ENCODE measurements around the gene COTL1.
A peak's percentile ranks its signal among the peaks of the same experiment; 100 is the strongest.

The COTL1 gene

GRCh38 chr16:84557059-84557458, 60.8 kb downstream of the COTL1 start:
- DNase-seq, result no peak
- ATAC-seq, result no peak
- H3K4me3 Mint-ChIP-seq, result no peak overlapping the region
- peaks cover 3% of the 10 kb centered on the region for H3K36me3 Mint-ChIP-seq (ENCODE audit: low read depth)
- H3K27me3 Mint-ChIP-seq, result no peaks in the 10 kb centered on the region
- H3K27ac Mint-ChIP-seq, result no peak overlapping the region
- H3K4me1 Mint-ChIP-seq, result peaks cover 42% of the 10 kb centered on the region
- no peaks in the 10 kb centered on the region for H3K9me3 Mint-ChIP-seq

GRCh38 chr16:84555418-84556196, 62.3 kb downstream of the COTL1 start:
- H3K27ac Mint-ChIP-seq, result peak overlapping the region; percentile 8
- H3K27me3 Mint-ChIP-seq, result no peaks in the 10 kb centered on the region
- peaks cover 7% of the 10 kb centered on the region for H3K36me3 Mint-ChIP-seq (ENCODE audit: low read depth)
- no peaks in the 10 kb centered on the region for H3K9me3 Mint-ChIP-seq
- DNase-seq (no peak), ATAC-seq (no peak)
- peaks cover 52% of the 10 kb centered on the region for H3K4me1 Mint-ChIP-seq
- no peak overlapping the region for H3K4me3 Mint-ChIP-seq

GRCh38 chr16:84554627-84555328, 63.1 kb downstream of the COTL1 start:
- Mint-ChIP-seq H3K4me3 (peak overlapping the region; percentile 83), H3K27ac (peak overlapping the region; percentile 86)
- no peak for ATAC-seq

GRCh38 chr16:84553873-84554399, 63.9 kb downstream of the COTL1 start:
- Mint-ChIP-seq H3K36me3 (ENCODE audit: low read depth) (peaks cover 7% of the 10 kb centered on the region), H3K27me3 (no peaks in the 10 kb centered on the region), H3K4me1 (peaks cover 61% of the 10 kb centered on the region), H3K27ac (peak overlapping the region; percentile 86), H3K9me3 (no peaks in the 10 kb centered on the region), H3K4me3 (peak overlapping the region; percentile 83)
- ATAC-seq (peak; percentile 31), DNase-seq (peak; percentile 37)

More at GRCh38 chr16:84554627-84555328, 63.1 kb downstream of the COTL1 start:
- Mint-ChIP-seq H3K9me3 (no peaks in the 10 kb centered on the region), H3K4me1 (peaks cover 55% of the 10 kb centered on the region), H3K36me3 (ENCODE audit: low read depth) (peaks cover 5% of the 10 kb centered on the region), H3K27me3 (no peaks in the 10 kb centered on the region)
- DNase-seq, result no peak

GRCh38 chr16:84552135-84552534, 65.7 kb downstream of the COTL1 start:
- H3K27ac Mint-ChIP-seq, result peak overlapping the region; percentile 86
- peaks cover 11% of the 10 kb centered on the region for H3K36me3 Mint-ChIP-seq (ENCODE audit: low read depth)
- no peak for DNase-seq
- H3K9me3 Mint-ChIP-seq, result no peaks in the 10 kb centered on the region
- peaks cover 72% of the 10 kb centered on the region for H3K4me1 Mint-ChIP-seq
- no peak for ATAC-seq
- H3K4me3 Mint-ChIP-seq, result peak overlapping the region; percentile 83
- no peaks in the 10 kb centered on the region for H3K27me3 Mint-ChIP-seq

GRCh38 chr16:84550096-84550495, 67.8 kb downstream of the COTL1 start:
- Mint-ChIP-seq H3K4me3 (peak overlapping the region; percentile 94), H3K9me3 (no peaks in the 10 kb centered on the region), H3K36me3 (ENCODE audit: low read depth) (peaks cover 20% of the 10 kb centered on the region), H3K27me3 (no peaks in the 10 kb centered on the region), H3K4me1 (peaks cover 83% of the 10 kb centered on the region), H3K27ac (peak overlapping the region; percentile 99)
- DNase-seq, result no peak
- ATAC-seq, result no peak

GRCh38 chr16:84548971-84549844, 68.7 kb downstream of the COTL1 start:
- no peaks in the 10 kb centered on the region for H3K27me3 Mint-ChIP-seq
- H3K36me3 Mint-ChIP-seq (ENCODE audit: low read depth), result peaks cover 20% of the 10 kb centered on the region
- H3K27ac Mint-ChIP-seq, result peak overlapping the region; percentile 99
- no peaks in the 10 kb centered on the region for H3K9me3 Mint-ChIP-seq
- peaks cover 82% of the 10 kb centered on the region for H3K4me1 Mint-ChIP-seq
- peak; percentile 44 for ATAC-seq
- peak; percentile 62 for DNase-seq
- peak overlapping the region; percentile 94 for H3K4me3 Mint-ChIP-seq

GRCh38 chr16:84548508-84548907, 69.4 kb downstream of the COTL1 start:
- H3K36me3 Mint-ChIP-seq (ENCODE audit: low read depth), result peaks cover 20% of the 10 kb centered on the region
- peak overlapping the region; percentile 99 for H3K27ac Mint-ChIP-seq
- H3K4me3 Mint-ChIP-seq, result peak overlapping the region; percentile 94
- no peak for DNase-seq
- peaks cover 81% of the 10 kb centered on the region for H3K4me1 Mint-ChIP-seq
- no peak for ATAC-seq
- H3K9me3 Mint-ChIP-seq, result no peaks in the 10 kb centered on the region
- no peaks in the 10 kb centered on the region for H3K27me3 Mint-ChIP-seq

- peak; percentile 66 for ATAC-seq
- Mint-ChIP-seq H3K27ac (peak overlapping the region; percentile 99), H3K4me1 (peaks cover 80% of the 10 kb centered on the region), H3K4me3 (peak overlapping the region; percentile 94), H3K27me3 (no peaks in the 10 kb centered on the region), H3K9me3 (no peaks in the 10 kb centered on the region), H3K36me3 (ENCODE audit: low read depth) (peaks cover 20% of the 10 kb centered on the region)
- peak; percentile 67 for DNase-seq
These were observed 70.3 kb downstream of the COTL1 start for GRCh38 chr16:84547546-84548061.

GRCh38 chr16:84546669-84547545, 71.0 kb downstream of the COTL1 start:
- ATAC-seq, result no peak
- Mint-ChIP-seq H3K36me3 (ENCODE audit: low read depth) (peaks cover 17% of the 10 kb centered on the region), H3K4me3 (peak overlapping the region; percentile 94), H3K9me3 (no peaks in the 10 kb centered on the region), H3K4me1 (peaks cover 74% of the 10 kb centered on the region), H3K27me3 (no peaks in the 10 kb centered on the region), H3K27ac (peak overlapping the region; percentile 99)
- no peak for DNase-seq

GRCh38 chr16:84545114-84545737, 72.7 kb downstream of the COTL1 start:
- ATAC-seq (no peak), DNase-seq (no peak)
- Mint-ChIP-seq H3K27ac (peak overlapping the region; percentile 22), H3K36me3 (ENCODE audit: low read depth) (peaks cover 15% of the 10 kb centered on the region), H3K27me3 (no peaks in the 10 kb centered on the region), H3K4me3 (no peak overlapping the region), H3K9me3 (no peaks in the 10 kb centered on the region), H3K4me1 (peaks cover 62% of the 10 kb centered on the region)

GRCh38 chr16:84544031-84544773, 73.7 kb downstream of the COTL1 start:
- Mint-ChIP-seq H3K9me3 (no peaks in the 10 kb centered on the region), H3K36me3 (ENCODE audit: low read depth) (peaks cover 15% of the 10 kb centered on the region), H3K4me3 (peak overlapping the region; percentile 58), H3K27me3 (no peaks in the 10 kb centered on the region), H3K4me1 (peaks cover 51% of the 10 kb centered on the region), H3K27ac (peak overlapping the region; percentile 78)
- DNase-seq (peak; percentile 64), ATAC-seq (peak; percentile 35)

Measured in activated naive CD8-positive, alpha-beta T cell treated with anti-CD3 and anti-CD28 coated beads, Interleukin-2, amount 50 U/mL, for 24 hours (primary cell).